ENCODE measurements around the gene MSLN.

DNA sequence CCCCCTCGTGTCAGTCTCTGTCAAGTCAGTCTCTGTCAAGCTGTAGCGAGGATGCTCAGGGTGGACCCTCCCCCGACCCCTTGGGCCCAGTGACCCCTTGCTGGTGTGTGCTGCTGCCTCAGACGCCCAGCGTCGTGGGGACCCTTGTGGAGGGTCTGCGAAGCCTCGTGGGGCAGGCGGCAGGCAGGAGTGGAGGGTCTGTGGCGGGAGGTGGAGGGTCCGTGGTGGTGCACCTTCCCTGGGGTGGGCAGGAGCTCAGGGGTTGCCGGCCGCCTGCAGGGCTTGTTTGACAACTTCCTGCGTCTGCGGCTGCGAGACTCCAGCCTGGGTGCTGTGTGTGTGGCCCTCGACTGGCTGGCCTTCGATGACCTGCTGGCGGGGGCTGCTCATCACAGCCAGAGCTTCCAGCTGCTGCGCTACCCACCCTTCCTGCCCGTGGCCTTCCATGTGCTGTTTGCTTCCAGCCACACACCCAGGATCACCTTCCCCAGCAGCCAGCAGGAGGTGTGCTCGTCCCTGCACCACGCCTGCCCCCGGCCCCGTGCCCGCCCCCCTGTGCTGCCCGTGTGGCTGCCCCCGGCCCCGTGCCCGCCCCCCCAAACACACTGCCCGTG lies 34.4 kb downstream of the MSLN start:
- TF ChIP-seq, protein P1, sequence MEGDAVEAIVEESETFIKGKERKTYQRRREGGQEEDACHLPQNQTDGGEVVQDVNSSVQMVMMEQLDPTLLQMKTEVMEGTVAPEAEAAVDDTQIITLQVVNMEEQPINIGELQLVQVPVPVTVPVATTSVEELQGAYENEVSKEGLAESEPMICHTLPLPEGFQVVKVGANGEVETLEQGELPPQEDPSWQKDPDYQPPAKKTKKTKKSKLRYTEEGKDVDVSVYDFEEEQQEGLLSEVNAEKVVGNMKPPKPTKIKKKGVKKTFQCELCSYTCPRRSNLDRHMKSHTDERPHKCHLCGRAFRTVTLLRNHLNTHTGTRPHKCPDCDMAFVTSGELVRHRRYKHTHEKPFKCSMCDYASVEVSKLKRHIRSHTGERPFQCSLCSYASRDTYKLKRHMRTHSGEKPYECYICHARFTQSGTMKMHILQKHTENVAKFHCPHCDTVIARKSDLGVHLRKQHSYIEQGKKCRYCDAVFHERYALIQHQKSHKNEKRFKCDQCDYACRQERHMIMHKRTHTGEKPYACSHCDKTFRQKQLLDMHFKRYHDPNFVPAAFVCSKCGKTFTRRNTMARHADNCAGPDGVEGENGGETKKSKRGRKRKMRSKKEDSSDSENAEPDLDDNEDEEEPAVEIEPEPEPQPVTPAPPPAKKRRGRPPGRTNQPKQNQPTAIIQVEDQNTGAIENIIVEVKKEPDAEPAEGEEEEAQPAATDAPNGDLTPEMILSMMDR (IDR thresholded peaks at IDR 0.05; ENCODE audit: insufficient read depth, low read length, poor library complexity, severe bottlenecking), result no peak
- no peak for TF ChIP-seq EZH2phosphoT487 (conservative IDR thresholded peaks at IDR 0.05; ENCODE audit: low read length)

Measured in SU-DHL-6 (cell line).